ENCODE measurements around the gene PHYHIPL. TPM values are rescaled to one million over a fixed set of nuclear protein-coding genes. Genes with fewer than 3 reads are reported as not detected.

Gene PHYHIPL
- total and polyA plus RNA-seq, 2 experiments from 2014 or later = not detected

DNA sequence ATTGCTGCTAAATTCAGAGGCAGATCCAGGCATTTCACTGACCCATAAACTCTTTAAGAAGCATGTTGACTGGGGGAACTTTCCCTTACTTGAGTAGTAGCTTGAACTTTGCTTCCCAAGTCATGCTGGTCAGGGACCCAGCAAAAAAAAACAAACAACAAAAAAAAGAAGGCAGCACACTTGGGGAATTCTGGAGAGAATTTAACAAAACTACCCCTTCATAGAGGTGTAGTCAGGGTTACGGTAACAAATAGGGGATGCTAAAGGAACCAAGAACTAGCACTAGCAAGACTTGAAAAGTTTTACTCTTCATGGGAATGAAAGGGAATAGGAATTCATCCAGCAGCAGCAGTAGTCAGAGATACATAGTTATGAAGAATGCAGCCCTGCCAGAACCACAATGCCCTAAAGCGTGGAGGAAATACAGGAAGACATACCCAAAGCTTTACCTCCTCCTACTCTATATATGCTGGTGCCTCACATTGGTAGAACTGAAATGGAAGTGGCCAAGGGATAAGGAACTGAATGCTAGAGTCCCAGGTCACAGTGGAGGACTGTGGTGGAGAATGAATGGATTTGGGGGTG lies 67.3 kb downstream of the PHYHIPL start:
- Histone ChIP-seq H3K79me2 (ENCODE audit: insufficient read depth) (no peaks in the 10 kb centered on the region), H3K9me2 (ENCODE audit: insufficient read depth) (no peaks in the 10 kb centered on the region), H3F3A (ENCODE audit: insufficient read depth) (no peaks in the 10 kb centered on the region), H3K4me2 (ENCODE audit: unreplicated experiment) (no peak overlapping the region), H3K27ac (no peak overlapping the region), H3K27me3 (replicated peaks; ENCODE audit: insufficient read depth) (no peaks in the 10 kb centered on the region), H2AFZ (no peak overlapping the region), H3K4me3 (no peak overlapping the region), H3K9me3 (ENCODE audit: low read depth) (no peaks in the 10 kb centered on the region), H3K36me3 (ENCODE audit: low read depth) (no peaks in the 10 kb centered on the region), H4K20me1 (ENCODE audit: insufficient read depth) (no peaks in the 10 kb centered on the region), H3K9ac (no peak overlapping the region), H3K4me1 (ENCODE audit: insufficient read depth) (no peaks in the 10 kb centered on the region)
- TF ChIP-seq EZH2 (IDR thresholded peaks at IDR 0.05; ENCODE audit: insufficient read depth, poor library complexity, severe bottlenecking) (no peak), EZH2phosphoT487 (IDR thresholded peaks at IDR 0.05; ENCODE audit: insufficient read depth, low read depth) (no peak)
- no peak for DNase-seq
- 78 to 86% methylated on average over 2 of the region's 2 CpGs for WGBS, 2 experiments (ENCODE audit: low coverage in 1 of 2, low lambda C conversion rate in 2 of 2, missing lambda C conversion rate in 2 of 2)
- in situ Hi-C loops (cut with MboI) = loop anchor here (5.0 kb wide), 1 partner anchor 329 kb away; no protein-coding TSS in a partner anchor

DNA sequence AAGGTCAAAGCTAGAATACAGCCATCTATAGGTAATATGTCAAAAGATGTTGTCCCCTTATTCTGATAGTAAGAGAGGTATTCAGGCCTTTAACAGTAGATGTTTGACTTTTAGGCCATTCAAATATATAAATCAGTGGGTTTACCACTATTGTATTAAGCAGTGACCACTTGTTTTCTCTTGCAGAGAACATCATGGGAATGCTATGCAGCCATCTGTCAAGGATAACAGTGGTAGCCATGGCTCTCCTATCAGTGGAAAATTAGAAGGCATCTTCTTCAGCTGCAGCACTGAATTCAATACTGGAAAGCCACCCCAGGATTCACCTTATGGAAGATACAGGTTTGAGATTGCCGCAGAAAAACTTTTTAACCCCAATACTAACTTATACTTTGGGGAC lies 68.4 kb downstream of the PHYHIPL start:
- Histone ChIP-seq H3K9ac (no peak overlapping the region), H3K9me3 (ENCODE audit: low read depth) (no peaks in the 10 kb centered on the region), H3K27me3 (replicated peaks; ENCODE audit: insufficient read depth) (no peaks in the 10 kb centered on the region), H3K9me2 (ENCODE audit: insufficient read depth) (no peaks in the 10 kb centered on the region), H3K36me3 (ENCODE audit: low read depth) (no peaks in the 10 kb centered on the region), H3K4me3 (no peak overlapping the region), H2AFZ (no peak overlapping the region), H3K79me2 (ENCODE audit: insufficient read depth) (no peaks in the 10 kb centered on the region), H3K4me1 (ENCODE audit: insufficient read depth) (no peaks in the 10 kb centered on the region), H3K27ac (no peak overlapping the region), H4K20me1 (ENCODE audit: insufficient read depth) (no peaks in the 10 kb centered on the region), H3K4me2 (ENCODE audit: unreplicated experiment) (no peak overlapping the region), H3F3A (ENCODE audit: insufficient read depth) (no peaks in the 10 kb centered on the region)
- no peak for DNase-seq
- TF ChIP-seq EZH2phosphoT487 (IDR thresholded peaks at IDR 0.05; ENCODE audit: insufficient read depth, low read depth) (no peak), EZH2 (IDR thresholded peaks at IDR 0.05; ENCODE audit: insufficient read depth, poor library complexity, severe bottlenecking) (no peak)
- in situ Hi-C loops (cut with MboI) = loop anchor here (5.0 kb wide), 1 partner anchor 327 kb away; no protein-coding TSS in a partner anchor
- WGBS, 2 experiments (ENCODE audit: low coverage in 1 of 2, low lambda C conversion rate in 2 of 2, missing lambda C conversion rate in 2 of 2) = 76 to 77% methylated on average over 1 of the region's 1 CpG

- no peaks in the 10 kb centered on the region for H3K4me1 ChIP-seq (ENCODE audit: insufficient read depth)
- no peak overlapping the region for H3K4me2 ChIP-seq (ENCODE audit: unreplicated experiment)
- H3K36me3 ChIP-seq (ENCODE audit: low read depth) = no peaks in the 10 kb centered on the region
- H4K20me1 ChIP-seq (ENCODE audit: insufficient read depth) = no peaks in the 10 kb centered on the region
- H3K9me2 ChIP-seq (ENCODE audit: insufficient read depth) = no peaks in the 10 kb centered on the region
- no peak overlapping the region for H3K27ac ChIP-seq
- WGBS, 2 experiments (ENCODE audit: low coverage in 1 of 2, low lambda C conversion rate in 2 of 2, missing lambda C conversion rate in 2 of 2) = 81 to 84% methylated on average over 1 of the region's 1 CpG
- in situ Hi-C loops (cut with MboI) = no loop called here
- TF ChIP-seq EZH2 (IDR thresholded peaks at IDR 0.05; ENCODE audit: insufficient read depth, poor library complexity, severe bottlenecking) (no peak), EZH2phosphoT487 (IDR thresholded peaks at IDR 0.05; ENCODE audit: insufficient read depth, low read depth) (no peak)
- H3K79me2 ChIP-seq (ENCODE audit: insufficient read depth) = no peaks in the 10 kb centered on the region
- no peaks in the 10 kb centered on the region for H3K27me3 ChIP-seq (replicated peaks; ENCODE audit: insufficient read depth)
- H3K4me3 ChIP-seq = no peak overlapping the region
- no peaks in the 10 kb centered on the region for H3K9me3 ChIP-seq (ENCODE audit: low read depth)
- H2AFZ ChIP-seq = no peak overlapping the region
- no peak for DNase-seq
- no peak overlapping the region for H3K9ac ChIP-seq
- no peaks in the 10 kb centered on the region for H3F3A ChIP-seq (ENCODE audit: insufficient read depth)
Measured at GRCh38 chr10:59245686-59246085, 69.2 kb downstream of the PHYHIPL start.

DNA sequence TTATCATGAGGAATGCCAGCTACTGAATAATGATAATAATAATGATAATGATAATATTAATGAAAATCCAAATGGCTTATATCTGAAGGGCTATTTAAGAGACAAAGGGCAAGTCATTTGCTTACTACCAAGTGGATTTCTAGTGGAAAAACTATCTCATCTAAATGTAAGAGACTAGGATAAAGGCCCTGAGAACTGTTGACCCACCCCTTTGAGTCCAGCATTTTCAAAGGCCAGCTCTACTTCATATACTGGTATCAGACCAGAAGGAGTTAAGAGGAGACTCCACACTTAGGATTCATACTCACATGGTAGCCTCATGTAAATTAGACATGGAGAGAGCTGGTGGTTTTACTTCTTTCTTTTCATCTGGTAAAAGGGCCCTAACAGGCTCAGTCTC lies 76.0 kb downstream of the PHYHIPL start:
- no peak overlapping the region for H3K4me2 ChIP-seq (ENCODE audit: unreplicated experiment)
- H4K20me1 ChIP-seq (ENCODE audit: insufficient read depth) = no peaks in the 10 kb centered on the region
- no peak overlapping the region for H3K27ac ChIP-seq
- H3K4me1 ChIP-seq (ENCODE audit: insufficient read depth) = no peaks in the 10 kb centered on the region
- TF ChIP-seq EZH2 (IDR thresholded peaks at IDR 0.05; ENCODE audit: insufficient read depth, poor library complexity, severe bottlenecking) (no peak), EZH2phosphoT487 (IDR thresholded peaks at IDR 0.05; ENCODE audit: insufficient read depth, low read depth) (no peak)
- H3K9me2 ChIP-seq (ENCODE audit: insufficient read depth) = no peaks in the 10 kb centered on the region
- no peak overlapping the region for H2AFZ ChIP-seq
- no peak overlapping the region for H3K4me3 ChIP-seq
- 0 out of 2 replicates have a peak, but pooled peaks cover 6% of the 10 kb centered on the region for H3K27me3 ChIP-seq (replicated peaks; ENCODE audit: insufficient read depth)
- no peaks in the 10 kb centered on the region for H3K79me2 ChIP-seq (ENCODE audit: insufficient read depth)
- H3K9ac ChIP-seq = no peak overlapping the region
- in situ Hi-C loops (cut with MboI) = no loop called here
- H3F3A ChIP-seq (ENCODE audit: insufficient read depth) = no peaks in the 10 kb centered on the region
- no peaks in the 10 kb centered on the region for H3K36me3 ChIP-seq (ENCODE audit: low read depth)
- DNase-seq = no peak
- no peaks in the 10 kb centered on the region for H3K9me3 ChIP-seq (ENCODE audit: low read depth)

DNA sequence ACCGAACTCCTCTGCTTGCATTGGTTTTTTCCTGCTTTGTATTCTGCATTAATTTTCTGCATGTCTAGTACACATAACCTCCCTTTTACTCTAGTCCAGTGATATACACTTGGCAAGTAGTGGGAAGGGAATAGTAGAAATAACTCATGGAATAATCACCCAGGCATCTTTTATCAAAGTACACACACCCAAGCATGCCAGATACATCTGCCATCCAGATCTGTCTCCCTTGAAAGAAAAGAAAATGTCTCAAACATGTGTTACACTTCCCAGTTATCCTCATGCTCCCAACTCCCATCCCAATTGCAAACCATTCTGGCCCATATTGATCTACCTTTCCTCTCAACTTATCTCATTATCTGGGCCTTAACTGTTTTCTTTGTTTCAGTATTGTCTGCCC lies 79.0 kb downstream of the PHYHIPL start:
- Histone ChIP-seq H3K4me2 (ENCODE audit: unreplicated experiment) (no peak overlapping the region), H3K9me2 (ENCODE audit: insufficient read depth) (no peaks in the 10 kb centered on the region), H3K9ac (no peak overlapping the region), H3K4me3 (no peak overlapping the region), H2AFZ (no peak overlapping the region), H3K27ac (no peak overlapping the region), H4K20me1 (ENCODE audit: insufficient read depth) (no peaks in the 10 kb centered on the region), H3K27me3 (replicated peaks; ENCODE audit: insufficient read depth) (0 out of 2 replicates have a peak, but pooled peaks cover 6% of the 10 kb centered on the region), H3K4me1 (ENCODE audit: insufficient read depth) (no peaks in the 10 kb centered on the region), H3F3A (ENCODE audit: insufficient read depth) (no peaks in the 10 kb centered on the region), H3K36me3 (ENCODE audit: low read depth) (no peaks in the 10 kb centered on the region), H3K79me2 (ENCODE audit: insufficient read depth) (no peaks in the 10 kb centered on the region), H3K9me3 (ENCODE audit: low read depth) (no peaks in the 10 kb centered on the region)
- TF ChIP-seq EZH2phosphoT487 (IDR thresholded peaks at IDR 0.05; ENCODE audit: insufficient read depth, low read depth) (no peak), EZH2 (IDR thresholded peaks at IDR 0.05; ENCODE audit: insufficient read depth, poor library complexity, severe bottlenecking) (no peak)
- DNase-seq = no peak
- in situ Hi-C loops (cut with MboI) = no loop called here
- WGBS, 2 experiments (ENCODE audit: low coverage in 1 of 2, low lambda C conversion rate in 2 of 2, missing lambda C conversion rate in 2 of 2) = 78 to 81% methylated on average over 1 of the region's 1 CpG
